Mesodermal cell (in vitro differentiated cells): Measurements from ENCODE around the gene ALDH3B2.

Source experiments
- H3K27ac ChIP-seq: 2 replicates; pipeline ENCODE4 v1.7.0; 2013; ENCODE audit warnings: mild to moderate bottlenecking, low read depth, low read length, moderate library complexity; ENCODE audit not compliant: severe bottlenecking
- H3K36me3 ChIP-seq: 2 replicates; pipeline ENCODE4 v1.7.1; 2013; ENCODE audit warnings: mild to moderate bottlenecking, low read length, moderate library complexity; ENCODE audit not compliant: control insufficient read depth, insufficient read depth
- H3K4me1 ChIP-seq: one replicate; pipeline ENCODE4 v1.7.1; 2013; ENCODE audit warnings: mild to moderate bottlenecking, low read length; ENCODE audit not compliant: insufficient read depth, control insufficient read depth, poor library complexity, severe bottlenecking
- H3K4me3 ChIP-seq: 2 replicates; pipeline ENCODE4 v1.7.0; 2013; ENCODE audit warnings: low read length, control low read depth, mild to moderate bottlenecking; ENCODE audit not compliant: insufficient read depth, poor library complexity, severe bottlenecking; ENCODE audit errors: extremely low read depth
- H3K9me3 ChIP-seq: 2 replicates; pipeline ENCODE4 v1.7.1; 2013; ENCODE audit warnings: mild to moderate bottlenecking, low read length, moderate library complexity; ENCODE audit not compliant: control insufficient read depth
- WGBS, 2 experiments: methylation state at CpG; one replicate each; pipeline ENCODE4 v1.1.5; 2013; ENCODE audit warnings: missing lambda C conversion rate in 2 of 2; ENCODE audit not compliant: insufficient coverage in 2 of 2; 5-methylcytosine and 5-hydroxymethylcytosine counted together

The ALDH3B2 gene

GRCh38 chr11:67700548-67701262 is 26.3 kb upstream of the ALDH3B2 start:
- Histone ChIP-seq H3K4me1 (no peaks in the 10 kb centered on the region), H3K4me3 (no peak overlapping the region), H3K27ac (no peak overlapping the region), H3K9me3 (peaks cover 6% of the 10 kb centered on the region), H3K36me3 (no peaks in the 10 kb centered on the region)
- 84 to 94% methylated on average over 7 to 10 of the region's 11 CpGs for WGBS, 2 experiments

GRCh38 chr11:67700141-67700540 is 25.7 kb upstream of the ALDH3B2 start:
- Histone ChIP-seq H3K36me3 (no peaks in the 10 kb centered on the region), H3K4me1 (no peaks in the 10 kb centered on the region), H3K9me3 (peaks cover 6% of the 10 kb centered on the region), H3K27ac (no peak overlapping the region), H3K4me3 (no peak overlapping the region)
- WGBS, 2 experiments: 84 to 86% methylated on average over 10 of the region's 10 CpGs

DNA sequence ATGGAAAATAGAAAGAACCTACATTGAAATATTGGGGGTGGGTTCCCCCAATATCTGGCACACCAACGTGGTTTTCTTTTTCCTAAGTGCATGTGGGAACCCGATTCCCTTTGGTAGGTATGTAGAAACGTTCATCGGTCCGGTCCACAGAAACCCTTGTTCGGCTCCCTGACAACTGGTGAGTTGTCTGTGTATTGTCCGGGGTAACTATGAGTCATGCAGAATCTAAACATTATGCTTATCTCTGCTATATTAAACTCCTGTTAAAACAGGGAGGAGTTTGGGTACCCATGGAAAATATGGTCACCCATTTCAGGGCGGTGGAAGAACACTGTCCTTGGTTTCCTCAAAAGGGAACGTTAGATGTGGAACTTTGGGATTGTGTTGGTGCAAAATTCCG is 25.1 kb upstream of the ALDH3B2 start:
- Histone ChIP-seq H3K4me3 (no peak overlapping the region), H3K9me3 (peaks cover 6% of the 10 kb centered on the region), H3K36me3 (no peaks in the 10 kb centered on the region), H3K27ac (no peak overlapping the region), H3K4me1 (no peaks in the 10 kb centered on the region)
- 86 to 90% methylated on average over 4 to 7 of the region's 10 CpGs for WGBS, 2 experiments

DNA sequence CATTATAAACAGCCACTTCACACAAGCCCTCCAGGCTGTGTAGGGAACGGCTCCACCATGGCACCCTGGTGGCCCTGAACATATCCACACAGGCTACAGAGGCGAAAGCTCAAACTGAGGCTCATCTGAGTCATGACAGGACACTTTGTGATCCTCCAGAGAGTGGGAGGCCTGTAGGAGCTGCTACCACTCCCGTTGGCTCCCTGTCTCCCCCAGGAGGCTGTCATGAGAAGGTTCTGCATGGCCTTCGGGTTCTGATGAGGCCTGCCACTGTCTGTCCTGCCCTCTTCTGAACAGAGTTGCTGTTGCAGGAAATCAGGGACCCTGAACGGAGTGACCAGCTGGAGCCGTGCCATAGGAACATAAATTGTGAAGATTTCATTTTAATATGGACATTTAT is 23.8 kb upstream of the ALDH3B2 start:
- no peak overlapping the region for H3K27ac ChIP-seq
- peaks cover 6% of the 10 kb centered on the region for H3K9me3 ChIP-seq
- no peak overlapping the region for H3K4me3 ChIP-seq
- H3K36me3 ChIP-seq: no peaks in the 10 kb centered on the region
- WGBS, 2 experiments: 74 to 83% methylated on average over 4 of the region's 6 CpGs
- no peaks in the 10 kb centered on the region for H3K4me1 ChIP-seq

- WGBS, 2 experiments: 80 to 93% methylated on average over 1 to 3 of the region's 4 CpGs
These were observed 23.4 kb upstream of the ALDH3B2 start for GRCh38 chr11:67697846-67698245.

DNA sequence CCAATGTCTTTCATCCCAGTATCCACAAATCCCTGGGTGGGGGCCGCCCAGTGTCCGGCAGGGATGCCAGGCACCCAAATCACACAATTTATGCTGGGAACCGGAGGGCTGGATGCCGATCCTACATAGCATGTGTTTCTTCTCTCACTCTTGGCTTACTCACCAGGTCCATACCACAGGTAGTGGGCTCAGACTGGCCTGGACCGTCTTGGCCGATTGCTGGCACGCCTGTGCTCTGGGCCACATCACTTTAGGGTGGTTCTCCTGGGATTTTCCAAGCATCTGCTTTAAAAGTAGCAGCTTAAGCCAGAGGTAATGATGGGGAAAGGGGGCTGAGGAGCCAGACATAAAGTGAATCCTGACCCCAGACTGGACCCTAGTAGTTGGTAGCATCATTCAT is 22.6 kb upstream of the ALDH3B2 start:
- H3K36me3 ChIP-seq: no peaks in the 10 kb centered on the region
- no peaks in the 10 kb centered on the region for H3K4me1 ChIP-seq
- no peak overlapping the region for H3K4me3 ChIP-seq
- H3K9me3 ChIP-seq: peaks cover 6% of the 10 kb centered on the region
- 97 to 100% methylated on average over 5 to 7 of the region's 7 CpGs for WGBS, 2 experiments
- H3K27ac ChIP-seq: no peak overlapping the region

More at GRCh38 chr11:67697846-67698245, 23.4 kb upstream of the ALDH3B2 start:
- Histone ChIP-seq H3K9me3 (peaks cover 6% of the 10 kb centered on the region), H3K4me1 (no peaks in the 10 kb centered on the region), H3K27ac (no peak overlapping the region), H3K36me3 (no peaks in the 10 kb centered on the region), H3K4me3 (no peak overlapping the region)

- Histone ChIP-seq H3K36me3 (no peaks in the 10 kb centered on the region), H3K4me3 (no peak overlapping the region), H3K9me3 (peaks cover 6% of the 10 kb centered on the region), H3K4me1 (no peaks in the 10 kb centered on the region), H3K27ac (no peak overlapping the region)
- 92 to 93% methylated on average over 8 of the region's 12 CpGs for WGBS, 2 experiments
These were observed 21.2 kb upstream of the ALDH3B2 start for GRCh38 chr11:67695606-67696005.

DNA sequence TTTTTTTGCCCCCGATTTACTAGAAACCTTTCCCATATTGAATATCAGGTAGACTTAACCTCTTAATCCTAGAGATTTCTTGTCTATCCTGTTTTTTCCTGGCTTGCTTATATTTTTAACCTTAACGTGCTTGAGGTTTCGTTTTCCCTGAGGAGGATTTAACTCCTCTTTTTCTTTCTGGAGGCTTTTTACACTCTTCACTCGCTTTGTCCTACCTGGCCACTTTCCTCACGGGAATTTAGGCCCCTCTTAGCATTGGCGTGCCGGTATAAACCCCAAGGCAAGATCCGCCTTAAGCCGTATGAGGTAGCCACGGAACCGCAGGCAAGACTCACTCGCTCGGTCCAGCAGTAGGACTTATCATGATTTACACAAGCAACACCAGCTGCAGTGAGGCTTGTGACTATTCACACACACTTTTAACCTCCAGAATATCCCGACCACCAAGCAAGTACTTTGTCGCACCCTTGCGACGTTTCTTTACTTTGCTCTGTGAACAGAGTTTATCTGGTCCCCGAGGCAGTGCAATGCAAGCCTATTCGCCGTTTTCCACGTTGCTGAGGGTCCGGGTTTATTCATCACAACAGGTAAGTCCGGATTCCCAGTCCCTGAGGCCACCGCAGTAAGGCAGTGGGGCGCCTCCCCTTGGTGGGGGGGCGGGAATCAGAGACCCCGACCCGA is 20.6 kb upstream of the ALDH3B2 start:
- Histone ChIP-seq H3K4me3 (no peak overlapping the region), H3K36me3 (no peaks in the 10 kb centered on the region), H3K27ac (no peak overlapping the region), H3K4me1 (no peaks in the 10 kb centered on the region), H3K9me3 (peaks cover 6% of the 10 kb centered on the region)
- WGBS, 2 experiments: 92 to 94% methylated on average over 23 to 27 of the region's 28 CpGs

DNA sequence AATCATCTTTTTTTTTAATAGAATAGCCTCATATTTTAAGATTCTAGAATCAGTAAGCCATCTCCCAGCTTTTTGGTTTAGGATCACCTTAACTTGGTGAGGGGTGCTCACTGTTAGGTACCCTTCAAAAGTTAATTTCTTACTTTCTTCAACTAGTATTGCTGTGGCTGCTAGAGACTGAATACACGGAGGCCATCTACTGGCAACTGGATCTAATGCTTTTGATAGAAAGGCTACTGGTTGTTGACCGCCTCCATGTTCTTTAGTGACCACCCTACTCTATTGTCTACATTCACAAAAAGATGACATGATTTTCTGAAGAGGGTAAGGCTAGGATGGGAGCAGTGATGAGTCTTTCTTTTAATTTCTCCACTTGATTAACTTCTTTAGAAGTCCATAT is 16.7 kb upstream of the ALDH3B2 start:
- Histone ChIP-seq H3K9me3 (no peaks in the 10 kb centered on the region), H3K4me3 (no peak overlapping the region), H3K36me3 (no peaks in the 10 kb centered on the region), H3K4me1 (no peaks in the 10 kb centered on the region), H3K27ac (no peak overlapping the region)
- WGBS, 2 experiments: no CpG with 5 or more reads among the region's 2 CpGs

GRCh38 chr11:67689178-67689577 is 14.8 kb upstream of the ALDH3B2 start:
- Histone ChIP-seq H3K27ac (no peak overlapping the region), H3K9me3 (no peaks in the 10 kb centered on the region), H3K4me1 (no peaks in the 10 kb centered on the region), H3K36me3 (no peaks in the 10 kb centered on the region), H3K4me3 (no peak overlapping the region)
- WGBS, 2 experiments: 86 to 100% methylated on average over 1 to 4 of the region's 4 CpGs

DNA sequence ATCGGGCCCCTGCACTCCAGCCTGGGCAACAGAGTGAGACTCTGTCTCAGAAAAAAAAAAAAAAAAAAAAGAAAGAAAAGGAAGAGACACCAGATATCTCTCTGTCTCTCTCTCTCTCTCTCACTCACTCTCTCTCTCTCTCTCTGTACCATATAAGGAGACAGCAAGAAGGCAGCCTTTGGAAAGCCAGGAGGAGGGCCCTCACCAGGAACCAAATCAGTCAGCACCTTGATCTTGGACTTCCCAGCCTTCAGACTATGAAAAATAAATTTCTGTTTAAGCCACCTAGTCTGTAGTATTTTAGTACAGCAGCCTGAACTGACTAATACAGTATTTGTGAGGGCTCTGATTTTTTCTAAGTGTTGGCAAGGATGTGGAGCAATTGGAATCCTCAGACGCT is 13.6 kb upstream of the ALDH3B2 start:
- Histone ChIP-seq H3K4me1 (no peaks in the 10 kb centered on the region), H3K27ac (no peak overlapping the region), H3K9me3 (no peaks in the 10 kb centered on the region), H3K4me3 (no peak overlapping the region), H3K36me3 (no peaks in the 10 kb centered on the region)
- WGBS, 2 experiments: 86 to 92% methylated on average over 1 of the region's 2 CpGs
